GM19239 (cell line): ENCODE results near the gene ZNF429.
"Not testable (repeated sequence)": the region's sequence is repeated elsewhere in the genome, so short reads cannot be mapped to it uniquely, and the experiment has no call there.

ENCODE experiments used
- DNase-seq: peaks from one replicate; pipeline ENCODE4 v3.0.0; 2011; ENCODE audit warnings: low spot score; ENCODE audit not compliant: insufficient read length
- FAIRE-seq: peaks from 2 replicates; lab custom pipeline; 2011; peaks lifted over from hg19 to GRCh38; lab: Jason Lieb, UNC

ZNF429 gene

GRCh38 chr19:21511058-21511457 lies 5.7 kb downstream of the ZNF429 start:
- not testable (repeated sequence) for FAIRE-seq

DNA sequence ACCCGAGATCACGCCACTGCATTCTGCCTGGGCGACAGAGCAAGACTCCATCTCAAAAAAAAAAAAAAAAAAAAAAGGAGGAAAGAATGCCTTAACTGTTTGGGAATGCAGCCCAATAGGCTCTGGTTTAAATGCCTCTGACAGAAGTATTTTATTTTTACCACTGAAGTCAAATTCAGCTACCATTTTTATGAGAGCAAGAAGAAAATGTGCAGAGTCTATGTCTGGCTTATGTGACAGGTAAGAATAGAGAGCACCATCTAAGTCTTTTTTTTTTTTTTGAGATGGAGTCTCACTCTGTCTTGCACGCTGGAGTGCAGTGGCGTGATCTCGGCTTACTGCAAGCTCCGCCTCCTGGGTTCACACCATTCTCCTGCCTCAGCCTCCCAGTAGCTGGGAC lies 7.2 kb downstream of the ZNF429 start:
- not testable (repeated sequence) for DNase-seq, FAIRE-seq

More at GRCh38 chr19:21511058-21511457, 5.7 kb downstream of the ZNF429 start:
- DNase-seq: not testable (repeated sequence)

DNA sequence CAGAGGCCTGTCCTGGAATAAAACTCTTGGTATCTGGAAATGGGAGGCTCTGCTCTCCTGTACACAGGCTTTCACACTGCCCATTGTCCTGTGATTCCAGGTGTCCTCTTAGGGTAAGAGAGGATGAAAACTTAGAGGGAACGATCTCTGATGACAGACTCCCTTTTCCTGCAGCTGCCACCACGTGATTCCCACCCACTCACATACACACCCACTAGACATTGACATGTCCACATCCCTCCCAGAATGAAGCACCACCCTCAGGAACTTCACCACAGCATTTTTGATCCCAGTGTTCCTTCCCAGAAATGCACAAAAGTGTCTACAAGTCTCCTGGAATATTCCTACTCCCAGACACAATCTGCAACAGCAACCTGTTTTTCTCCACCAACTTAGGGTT lies 8.2 kb downstream of the ZNF429 start:
- FAIRE-seq (no peak), DNase-seq (no peak)

DNA sequence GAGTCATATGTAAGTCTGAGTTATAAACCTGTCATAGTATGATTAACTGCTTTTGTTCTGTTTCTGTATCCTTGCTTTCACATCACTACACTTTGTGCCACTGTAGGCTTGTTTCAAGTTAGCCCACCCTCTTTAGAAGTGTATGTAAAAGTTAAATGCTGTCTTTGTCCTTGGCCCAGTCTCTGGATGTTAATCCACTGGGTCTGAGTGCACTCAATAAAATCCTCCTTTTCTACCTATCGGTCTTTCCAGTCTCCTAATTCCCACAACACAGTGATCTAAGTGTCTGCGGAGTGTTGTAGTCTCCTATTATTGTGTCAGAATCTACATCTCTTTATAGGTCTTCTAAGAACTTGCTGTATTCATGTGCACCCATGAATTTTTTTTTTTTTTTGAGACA lies 14.1 kb downstream of the ZNF429 start:
- DNase-seq: no peak
- no peak for FAIRE-seq

GRCh38 chr19:21532904-21533303 lies 27.5 kb downstream of the ZNF429 start:
- FAIRE-seq (no peak), DNase-seq (no peak)

- DNase-seq, FAIRE-seq: not testable (repeated sequence)
Measured at GRCh38 chr19:21536741-21537290, 31.4 kb downstream of the ZNF429 start.

GRCh38 chr19:21559444-21559843 lies 54.0 kb downstream of the ZNF429 start:
- no peak for FAIRE-seq
- no peak for DNase-seq

DNA sequence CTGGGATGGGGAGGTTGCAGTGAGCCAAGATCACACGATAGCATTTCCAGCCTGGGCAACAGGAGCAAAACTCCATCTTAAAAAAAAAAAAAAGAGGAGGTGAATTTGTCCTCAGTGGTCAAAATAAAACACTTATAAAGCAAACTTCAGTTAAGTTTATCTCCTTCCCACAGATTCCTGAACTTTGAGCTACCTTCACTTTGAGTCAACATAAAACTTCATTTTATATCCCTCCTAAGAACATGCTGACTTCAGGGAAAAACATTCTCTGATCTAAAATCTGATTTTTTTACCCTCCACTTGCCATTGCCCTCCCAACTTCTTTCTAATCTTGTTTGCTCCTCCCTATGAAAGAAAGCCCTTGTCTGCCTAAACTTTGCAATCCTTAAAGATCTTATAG lies 59.0 kb downstream of the ZNF429 start:
- FAIRE-seq: no peak

DNA sequence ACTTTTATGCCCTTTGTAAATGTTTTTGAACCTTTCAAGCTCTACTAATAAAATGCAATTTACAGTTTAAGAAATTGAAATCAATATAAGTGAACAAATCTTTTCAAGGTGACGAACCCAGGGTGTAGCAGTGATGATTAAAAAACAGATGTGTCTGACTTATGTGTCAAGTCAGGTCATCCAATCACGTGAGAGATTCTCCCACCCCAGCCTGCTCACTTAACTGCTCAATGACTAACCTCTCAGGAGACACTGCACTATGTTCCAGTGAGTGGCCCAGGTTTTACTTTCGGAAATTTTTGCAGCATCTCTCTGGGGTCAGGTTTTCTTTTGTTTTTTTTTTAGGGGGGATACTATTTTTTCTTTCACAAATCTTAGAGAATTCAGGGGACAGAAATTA lies 60.7 kb downstream of the ZNF429 start:
- DNase-seq (no peak), FAIRE-seq (no peak)

More for the DNA sequence above, 59.0 kb downstream of the ZNF429 start:
- no peak for DNase-seq

GRCh38 chr19:21567806-21568205 lies 62.4 kb downstream of the ZNF429 start:
- not testable (repeated sequence) for DNase-seq, FAIRE-seq

DNA sequence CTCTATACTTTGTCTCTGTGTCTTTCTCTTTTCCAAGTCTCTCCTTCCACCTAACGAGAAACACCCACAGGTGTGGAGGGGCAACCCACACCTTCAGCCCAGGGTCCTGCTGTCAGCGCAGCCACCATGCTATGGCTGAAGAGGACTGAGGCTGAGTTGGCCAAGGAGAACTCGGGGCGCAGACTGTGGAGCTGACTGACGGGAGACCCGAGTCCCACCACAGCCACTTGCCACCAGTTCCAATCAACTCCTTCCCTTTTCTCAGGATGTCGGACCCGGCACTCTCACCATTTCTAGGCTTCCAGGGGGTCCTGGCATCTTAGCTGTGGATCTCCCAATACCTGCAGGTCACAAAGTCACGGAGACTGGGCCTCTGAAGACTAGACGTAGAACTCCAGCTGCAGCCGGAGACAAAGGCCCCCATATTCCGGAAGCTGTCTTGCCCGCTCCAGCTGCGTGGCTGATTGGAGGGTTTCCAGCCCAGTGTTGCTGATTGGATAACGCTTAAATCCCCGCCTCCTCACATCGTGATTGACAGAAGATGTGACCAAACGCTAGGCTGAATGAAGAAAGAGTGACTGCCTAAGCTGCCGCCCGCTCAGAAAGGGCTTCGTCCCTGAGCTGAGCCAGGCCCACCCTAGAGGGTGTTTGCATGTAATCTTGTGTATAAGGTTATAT lies 63.6 kb downstream of the ZNF429 start:
- no peak for FAIRE-seq
- no peak for DNase-seq

DNA sequence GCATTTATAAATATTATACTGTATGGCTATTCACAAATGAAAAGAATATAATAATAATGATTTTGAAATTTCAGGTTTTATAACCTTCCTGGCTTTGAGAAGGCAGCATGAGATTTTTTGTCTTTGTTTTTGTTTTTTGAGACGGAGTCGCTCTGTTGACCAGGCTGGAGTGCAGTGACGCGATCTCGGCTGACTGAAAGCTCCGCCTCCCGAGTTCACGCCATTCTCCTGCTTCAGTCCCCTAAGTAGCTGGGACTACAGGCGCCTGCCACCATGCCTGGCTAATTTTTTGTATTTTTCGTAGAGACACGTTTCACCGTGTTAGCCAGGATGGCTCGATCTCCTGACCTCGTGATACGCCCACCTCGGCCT lies 64.1 kb downstream of the ZNF429 start:
- FAIRE-seq: no peak
- DNase-seq: no peak

GRCh38 chr19:21571316-21571715 lies 65.9 kb downstream of the ZNF429 start:
- DNase-seq (no peak), FAIRE-seq (no peak)

- FAIRE-seq (no peak), DNase-seq (no peak)
Measured at GRCh38 chr19:21574607-21575006, 69.2 kb downstream of the ZNF429 start.

- DNase-seq (no peak), FAIRE-seq (no peak)
Measured at GRCh38 chr19:21576481-21576880, 71.1 kb downstream of the ZNF429 start.

- FAIRE-seq (no peak), DNase-seq (no peak)
Measured at GRCh38 chr19:21580101-21580500, 74.7 kb downstream of the ZNF429 start.

DNA sequence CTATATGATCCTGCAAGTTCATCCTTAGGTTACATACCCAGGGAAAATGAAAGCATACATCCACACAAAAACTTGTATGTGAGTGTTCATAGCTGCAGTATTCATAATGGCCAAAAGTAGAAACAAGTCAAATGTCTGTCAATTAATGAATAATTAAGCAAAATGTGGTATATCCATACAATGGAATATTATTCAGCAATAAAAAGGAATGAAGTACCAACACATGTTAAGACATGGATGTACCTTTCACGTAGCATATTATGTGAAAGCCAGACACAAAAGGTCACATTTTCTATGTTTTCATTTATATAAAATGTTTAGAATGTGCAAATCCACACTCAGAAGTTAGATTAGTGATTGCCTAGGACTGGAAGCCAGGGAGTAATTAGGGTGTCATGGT lies 75.4 kb downstream of the ZNF429 start:
- no peak for FAIRE-seq
- no peak for DNase-seq

GRCh38 chr19:21581646-21582240 lies 76.3 kb downstream of the ZNF429 start:
- no peak for FAIRE-seq
- no peak for DNase-seq

- FAIRE-seq: no peak
- no peak for DNase-seq
Measured at GRCh38 chr19:21584537-21584936, 79.1 kb downstream of the ZNF429 start.

- no peak for DNase-seq
- no peak for FAIRE-seq
Measured at GRCh38 chr19:21585281-21585890, 80.0 kb downstream of the ZNF429 start.
